WERI-Rb-1 (cell line): Measurements from ENCODE around the gene EDEM1.
A peak's percentile ranks its signal among the peaks of the same experiment; 100 is the strongest.

Experiments
- DNase-seq: peaks from one replicate; pipeline ENCODE4 v3.0.0-alpha.2; 2020
- H3K27ac ChIP-seq: fragments of 250-450 bp; sonication (Bioruptor Pico); 2 replicates; pipeline ENCODE4 v1.5.1; 2020; ENCODE audit warnings: mild to moderate bottlenecking, moderate library complexity
- H3K27me3 ChIP-seq: fragments of 250-450 bp; sonication (Bioruptor Pico); 2 replicates; pipeline ENCODE4 v1.5.1; 2021; ENCODE audit warnings: mild to moderate bottlenecking, low read depth, moderate library complexity; ENCODE audit not compliant: insufficient read depth, severe bottlenecking
- H3K36me3 ChIP-seq: fragments of 250-450 bp; sonication (Bioruptor Pico); 2 replicates; pipeline ENCODE4 v1.5.1; 2020; ENCODE audit warnings: mild to moderate bottlenecking, moderate library complexity
- H3K4me3 ChIP-seq: 2 replicates; pipeline ENCODE4 v1.5.1; 2011; ENCODE audit warnings: low read depth, mild to moderate bottlenecking, control low read depth, low read length
- H3K9me3 ChIP-seq: fragments of 250-450 bp; sonication (Bioruptor Pico); 2 replicates; pipeline ENCODE4 v1.5.1; 2021; ENCODE audit warnings: mild to moderate bottlenecking, moderate library complexity; ENCODE audit not compliant: severe bottlenecking
- CTCF ChIP-seq: IDR thresholded peaks from 2 replicates; pipeline ENCODE4 v1.5.1; 2011; ENCODE audit warnings: low read depth, mild to moderate bottlenecking, control low read depth, inconsistent platforms, low read length

Gene EDEM1

GRCh38 chr3:5220667-5221431 lies 33.3 kb downstream of the EDEM1 start:
- TF ChIP-seq CTCF, result no peak
- no peak for DNase-seq

GRCh38 chr3:5221701-5222100 lies 34.2 kb downstream of the EDEM1 start:
- Histone ChIP-seq H3K4me3 (no peak overlapping the region), H3K9me3 (no peaks in the 10 kb centered on the region), H3K27ac (no peak overlapping the region), H3K36me3 (peaks cover 8% of the 10 kb centered on the region), H3K27me3 (no peaks in the 10 kb centered on the region)
- no peak for DNase-seq
- TF ChIP-seq CTCF, result no peak

More at GRCh38 chr3:5220667-5221431, 33.3 kb downstream of the EDEM1 start:
- Histone ChIP-seq H3K4me3 (no peak overlapping the region), H3K36me3 (peaks cover 17% of the 10 kb centered on the region), H3K27me3 (no peaks in the 10 kb centered on the region), H3K9me3 (no peaks in the 10 kb centered on the region), H3K27ac (no peak overlapping the region)

DNA sequence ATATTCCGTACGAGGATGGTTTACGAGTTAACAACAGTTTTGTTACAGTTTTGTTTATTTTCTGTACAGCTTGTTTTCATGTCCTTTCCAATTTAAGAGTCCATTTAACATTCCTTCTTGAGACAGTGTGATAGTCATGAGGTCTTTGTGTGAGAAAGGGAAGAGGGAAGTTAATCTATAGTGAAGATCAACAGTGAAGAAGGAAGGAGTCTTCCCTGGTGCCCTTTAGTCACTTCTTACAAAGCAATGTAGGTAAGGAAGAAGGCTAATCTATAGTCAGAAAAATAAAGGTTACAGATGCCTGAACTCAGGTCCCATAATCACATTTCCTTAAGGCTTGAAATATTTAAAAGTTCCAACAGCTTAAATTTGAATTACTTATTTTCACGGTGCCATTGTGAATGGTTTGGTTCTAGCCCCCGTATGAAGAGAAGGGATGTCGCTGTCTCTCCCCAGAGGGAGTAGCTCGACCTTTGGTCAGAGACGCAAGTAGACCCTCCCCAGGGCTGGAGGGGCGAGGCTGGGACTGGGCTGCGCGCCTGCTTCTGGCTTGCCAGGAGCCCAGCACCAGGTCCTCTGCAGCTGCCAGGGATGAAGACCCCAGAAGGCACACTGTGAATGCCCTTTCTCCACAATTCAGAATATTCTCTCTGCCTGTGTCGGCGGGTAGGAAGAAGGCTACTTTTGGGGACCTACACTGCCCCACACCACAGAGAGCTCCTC lies 34.9 kb downstream of the EDEM1 start:
- Histone ChIP-seq H3K9me3 (no peaks in the 10 kb centered on the region), H3K27me3 (no peaks in the 10 kb centered on the region), H3K36me3 (peaks cover 3% of the 10 kb centered on the region; the same call in 1 of the 2 replicates), H3K27ac (no peak overlapping the region), H3K4me3 (no peak overlapping the region)
- DNase-seq, result no peak
- no peak for TF ChIP-seq CTCF

DNA sequence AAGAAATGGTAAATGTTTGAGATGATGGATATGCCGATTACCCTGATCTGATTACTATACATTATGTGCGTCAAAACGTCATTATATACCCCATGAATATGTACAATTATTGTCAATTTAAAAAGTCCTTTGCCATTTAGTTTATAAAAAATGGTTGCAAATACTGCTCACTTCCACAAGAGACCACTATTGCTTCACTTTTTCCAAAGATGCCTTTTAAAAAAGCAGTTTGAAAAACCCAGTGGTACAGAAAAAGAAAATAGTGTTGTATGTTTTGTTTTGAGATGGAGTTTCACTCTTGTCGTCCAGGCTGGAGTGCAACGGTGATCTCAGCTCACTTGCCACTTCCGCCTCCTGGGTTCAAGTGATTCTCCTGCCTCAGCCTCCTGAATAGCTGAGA lies 39.3 kb downstream of the EDEM1 start:
- TF ChIP-seq CTCF, result peak; percentile 24; the same call in 1 of the 2 replicates
- Histone ChIP-seq H3K27me3 (no peaks in the 10 kb centered on the region), H3K9me3 (no peaks in the 10 kb centered on the region), H3K4me3 (no peak overlapping the region), H3K36me3 (no peaks in the 10 kb centered on the region), H3K27ac (no peak overlapping the region)
- no peak for DNase-seq

GRCh38 chr3:5227812-5228211 lies 40.3 kb downstream of the EDEM1 start:
- no peak overlapping the region for H3K27ac ChIP-seq
- no peaks in the 10 kb centered on the region for H3K36me3 ChIP-seq
- no peak overlapping the region for H3K4me3 ChIP-seq
- TF ChIP-seq CTCF, result no peak
- DNase-seq, result no peak
- no peaks in the 10 kb centered on the region for H3K9me3 ChIP-seq
- no peaks in the 10 kb centered on the region for H3K27me3 ChIP-seq
